Small intestine (tissue), 7 donors: ENCODE data around the gene MGAT4B. TPM values are rescaled to one million over a fixed set of nuclear protein-coding genes. Genes with fewer than 3 reads are reported as not detected.

ENCODE experiments used
- DNase-seq, 2 donors: peaks; one replicate each; pipeline versions ENCODE4 v3.0.0 to v3.0.0-alpha.2; 2013
- FAIRE-seq: peaks from 2 replicates; lab custom pipeline; 2012; peaks lifted over from hg19 to GRCh38; lab: Jason Lieb, UNC
- H3K27ac ChIP-seq, 3 donors: one replicate each; pipeline ENCODE4 v1.5.1; 2013; ENCODE audit warnings: low read length in 2 of 3, mild to moderate bottlenecking in 2 of 3, control low read depth in 1 of 3, inconsistent platforms in 1 of 3, low read depth in 1 of 3, moderate library complexity in 1 of 3
- H3K27me3 ChIP-seq, 3 donors: one replicate each; pipeline ENCODE4 v1.6.1; 2013; ENCODE audit warnings: low read length in 3 of 3, inconsistent platforms in 1 of 3; ENCODE audit not compliant: control insufficient read depth in 3 of 3, insufficient read depth in 3 of 3
- H3K36me3 ChIP-seq, 3 donors: one replicate each; pipeline ENCODE4 v1.6.1; 2013; ENCODE audit warnings: low read length in 3 of 3, inconsistent platforms in 1 of 3, low read depth in 1 of 3, mild to moderate bottlenecking in 1 of 3, moderate library complexity in 1 of 3; ENCODE audit not compliant: control insufficient read depth in 3 of 3, insufficient read depth in 2 of 3
- H3K4me1 ChIP-seq, 3 donors: one replicate each; pipeline ENCODE4 v1.6.1; 2013; ENCODE audit warnings: low read length in 2 of 3, inconsistent platforms in 1 of 3, low read depth in 1 of 3, mild to moderate bottlenecking in 1 of 3, moderate library complexity in 1 of 3; ENCODE audit not compliant: control insufficient read depth in 3 of 3, insufficient read depth in 2 of 3
- H3K4me3 ChIP-seq, 3 donors: one replicate each; pipeline ENCODE4 v1.5.1; 2013; ENCODE audit warnings: low read length in 3 of 3, control low read depth in 1 of 3, inconsistent platforms in 1 of 3, low read depth in 1 of 3, mild to moderate bottlenecking in 1 of 3, moderate library complexity in 1 of 3
- H3K9me3 ChIP-seq, 2 donors: one replicate each; pipeline ENCODE4 v1.6.1; 2013; ENCODE audit warnings: low read depth in 1 of 2, low read length in 1 of 2; ENCODE audit not compliant: control insufficient read depth in 2 of 2, insufficient read depth in 1 of 2
- WGBS, 3 donors: extraction: QIAGEN DNeasy Blood & Tissue Kit; methylation state at CpG; one replicate each; pipeline ENCODE4 v1.1.7; 2013; 5-methylcytosine and 5-hydroxymethylcytosine counted together
- polyA plus RNA-seq, 4 donors: library from polyadenylated mRNA; stranded (reverse) in 3 of 4; unstranded in 1 of 4; fragments of 200-250 nt in 3 of 4; fragments of 120-200 nt in 1 of 4; gene quantifications; one replicate each; pipeline versions ENCODE4 v1.2.1 to v1.2.3, GENCODE V29; 2013
- donor health status: healthy with polysubstance abuse.
- donor health status: control.
- donor health status: control.
- donor health status: Bipolar disorder and iron deficiency.
- donor health status: healthy.

Gene MGAT4B
- polyA plus RNA-seq, 4 donors: 180 to 661 (median 401) TPM

DNA sequence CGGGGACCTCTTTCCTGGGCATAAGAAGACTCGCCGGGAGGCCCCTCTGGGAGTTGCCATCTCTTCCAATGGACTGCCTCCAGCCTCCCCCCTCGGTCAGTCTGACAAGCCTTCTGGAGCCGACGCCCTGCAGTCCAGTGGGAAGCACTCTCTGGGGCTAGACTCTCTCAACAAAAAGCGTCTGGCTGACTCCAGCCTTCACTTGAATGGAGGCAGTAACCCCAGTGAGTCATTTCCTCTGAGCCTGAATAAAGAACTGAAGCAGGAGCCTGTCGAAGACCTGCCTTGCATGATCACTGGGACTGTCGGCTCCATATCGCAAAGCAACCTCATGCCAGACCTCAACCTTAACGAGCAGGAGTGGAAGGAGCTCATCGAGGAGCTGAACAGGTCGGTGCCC is 41.3 kb downstream of the MGAT4B start:
- no peak for FAIRE-seq
- DNase-seq: no peak
- H3K4me3 ChIP-seq: no peak overlapping the region
- H3K9me3 ChIP-seq: no peaks in the 10 kb centered on the region
- no peak overlapping the region for H3K27ac ChIP-seq
- 66 to 84% (median 75%) methylated on average over 13 of the region's 13 CpGs for WGBS, 3 donors
- H3K4me1 ChIP-seq: peaks cover 8 to 14% (median 11%) of the 10 kb centered on the region in 3 donors
- no peaks in the 10 kb centered on the region for H3K27me3 ChIP-seq
- peaks cover 2 to 41% (median 10%) of the 10 kb centered on the region in 3 donors for H3K36me3 ChIP-seq

DNA sequence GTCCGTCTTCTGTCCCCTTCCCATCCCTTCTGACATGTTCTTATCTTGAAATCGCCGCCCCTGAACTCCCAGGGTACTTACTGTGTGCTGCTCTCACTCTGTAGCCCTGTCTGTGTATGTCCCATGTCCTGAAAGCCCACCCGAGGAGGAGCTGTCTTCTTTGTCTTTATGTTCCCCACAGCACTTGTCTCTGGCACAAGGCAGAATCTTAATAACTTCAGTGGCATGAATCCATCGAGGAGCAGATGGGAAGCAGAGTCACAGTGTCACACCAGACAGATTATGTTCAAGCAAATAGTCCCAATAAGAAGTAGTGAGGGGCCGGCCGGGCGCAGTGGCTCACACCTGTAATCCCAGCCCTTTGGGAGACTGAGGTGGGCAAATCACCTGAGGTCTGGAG is 42.6 kb downstream of the MGAT4B start:
- H3K27ac ChIP-seq: no peak overlapping the region
- H3K27me3 ChIP-seq: no peaks in the 10 kb centered on the region
- no peak overlapping the region for H3K4me3 ChIP-seq
- peaks cover 2 to 34% (median 8%) of the 10 kb centered on the region in 3 donors for H3K36me3 ChIP-seq
- H3K4me1 ChIP-seq: peaks cover 8 to 14% (median 12%) of the 10 kb centered on the region in 3 donors
- no peak for FAIRE-seq
- 68 to 73% (median 69%) methylated on average over 8 of the region's 8 CpGs for WGBS, 3 donors
- H3K9me3 ChIP-seq: no peaks in the 10 kb centered on the region
- DNase-seq: no peak

DNA sequence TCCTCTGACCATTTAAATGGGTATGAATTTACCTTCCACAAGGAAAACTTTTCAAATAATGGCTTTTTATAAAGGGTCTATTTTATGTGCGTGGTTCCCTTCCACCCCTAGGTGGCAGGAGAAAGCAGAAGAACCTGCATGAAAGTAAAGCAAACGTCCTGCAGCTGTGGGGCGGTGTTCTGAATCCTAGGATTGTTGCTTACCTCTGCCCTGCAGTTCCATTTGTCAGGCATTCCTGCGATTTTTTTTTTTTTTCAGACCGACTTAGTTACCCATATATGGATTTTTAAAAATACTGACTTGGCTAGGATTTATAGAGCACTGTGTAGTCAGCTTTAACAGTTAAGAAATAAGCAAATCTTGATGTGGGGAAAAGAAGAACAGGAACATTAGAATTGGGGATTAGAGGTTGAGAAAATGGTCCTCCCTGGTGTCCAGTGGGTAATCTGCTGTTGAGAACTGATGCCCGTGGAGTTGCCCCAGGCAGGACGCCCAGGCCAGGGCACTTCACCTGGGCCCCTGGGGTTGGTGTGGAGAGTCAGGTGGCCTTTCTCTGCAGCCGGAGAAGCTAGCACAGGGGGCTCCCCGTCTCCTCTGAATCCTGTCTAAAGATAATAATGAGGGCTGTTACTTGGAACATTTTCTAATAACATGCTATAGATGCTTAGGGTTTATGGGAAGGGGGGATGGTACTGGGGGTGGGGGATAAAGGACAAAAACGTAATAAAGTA is 43.3 kb downstream of the MGAT4B start:
- DNase-seq (peak; percentile 79 to 82), FAIRE-seq (no peak)
- no peaks in the 10 kb centered on the region for H3K27me3 ChIP-seq
- WGBS, 3 donors: 24 to 27% (median 26%) methylated on average over 10 of the region's 10 CpGs
- peaks cover 8 to 14% (median 14%) of the 10 kb centered on the region in 3 donors for H3K4me1 ChIP-seq
- no peak overlapping the region for H3K27ac ChIP-seq
- H3K4me3 ChIP-seq: no peak overlapping the region
- H3K36me3 ChIP-seq: peaks cover 0 to 31% (median 5%) of the 10 kb centered on the region in 3 donors
- H3K9me3 ChIP-seq: no peaks in the 10 kb centered on the region

DNA sequence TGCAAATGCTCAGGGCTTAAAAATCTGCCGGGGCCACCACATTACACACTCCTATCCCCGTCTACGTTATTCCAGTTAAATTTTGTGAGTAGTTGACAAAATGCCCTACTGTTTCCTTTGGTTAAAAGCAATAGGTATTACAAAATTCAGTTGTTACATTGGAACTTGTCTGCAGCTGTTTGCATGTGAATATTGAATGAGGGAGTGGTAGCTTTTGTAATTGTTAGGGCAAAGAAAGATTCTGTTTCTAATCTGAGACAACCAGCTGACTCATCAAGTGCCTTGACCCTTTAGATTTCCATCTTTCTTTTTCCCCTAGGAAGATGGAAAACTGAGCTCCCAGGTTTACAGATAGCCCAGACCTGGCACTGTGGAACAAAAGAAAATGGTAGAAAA is 43.9 kb downstream of the MGAT4B start:
- peak overlapping the region in 2 of 3 donors; percentile 27 to 48 for H3K27ac ChIP-seq
- WGBS, 3 donors: 5 to 30% (median 12%) methylated on average over 3 of the region's 3 CpGs

DNA sequence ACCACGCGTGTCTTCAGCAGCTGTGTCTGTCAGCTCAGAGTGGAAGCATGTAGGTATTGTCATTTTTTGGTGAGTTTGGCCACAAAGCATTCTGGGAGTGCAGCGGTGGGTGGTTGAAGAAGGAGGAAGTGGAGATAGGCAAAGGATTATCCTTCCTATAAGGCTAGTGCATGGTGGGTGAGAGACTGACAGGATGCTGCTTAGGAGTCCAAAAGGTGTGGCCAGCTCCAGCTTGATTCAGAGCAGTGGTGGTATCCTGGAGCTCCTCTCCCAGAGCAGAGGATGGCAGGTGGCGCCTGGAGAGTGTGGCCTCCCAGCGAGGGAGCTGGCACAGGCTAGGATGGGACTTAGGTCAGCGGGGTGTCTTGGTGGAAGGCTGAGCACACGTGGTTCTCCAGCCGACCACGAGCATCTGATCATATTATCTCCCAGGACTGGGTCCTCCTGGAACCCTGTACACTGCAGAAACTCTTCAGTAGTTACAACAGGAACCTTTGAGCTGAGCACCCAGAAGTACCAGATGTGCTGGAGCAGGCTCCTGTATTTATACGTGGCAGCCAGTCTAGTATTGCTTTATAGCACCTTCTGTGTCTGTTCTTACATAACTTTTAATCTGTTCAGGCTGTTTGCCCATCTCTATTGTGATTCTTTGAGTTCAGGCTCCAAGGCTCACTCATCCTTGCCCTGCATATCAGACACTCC is 44.4 kb downstream of the MGAT4B start:
- Histone ChIP-seq H3K9me3 (no peaks in the 10 kb centered on the region), H3K27me3 (no peaks in the 10 kb centered on the region), H3K4me3 (no peak overlapping the region), H3K36me3 (peaks cover 0 to 28% (median 5%) of the 10 kb centered on the region in 3 donors), H3K4me1 (peaks cover 8 to 14% (median 14%) of the 10 kb centered on the region in 3 donors), H3K27ac (peak overlapping the region in 2 of 3 donors; percentile 27 to 48)
- WGBS, 3 donors: 21 to 41% (median 30%) methylated on average over 10 of the region's 10 CpGs
- DNase-seq: peak; percentile 45 to 79
- FAIRE-seq: no peak

More for the DNA sequence above, 43.9 kb downstream of the MGAT4B start:
- Histone ChIP-seq H3K36me3 (peaks cover 0 to 31% (median 5%) of the 10 kb centered on the region in 3 donors), H3K4me3 (no peak overlapping the region), H3K4me1 (peaks cover 8 to 14% (median 14%) of the 10 kb centered on the region in 3 donors), H3K9me3 (no peaks in the 10 kb centered on the region), H3K27me3 (no peaks in the 10 kb centered on the region)
- DNase-seq: no peak
- FAIRE-seq: no peak

DNA sequence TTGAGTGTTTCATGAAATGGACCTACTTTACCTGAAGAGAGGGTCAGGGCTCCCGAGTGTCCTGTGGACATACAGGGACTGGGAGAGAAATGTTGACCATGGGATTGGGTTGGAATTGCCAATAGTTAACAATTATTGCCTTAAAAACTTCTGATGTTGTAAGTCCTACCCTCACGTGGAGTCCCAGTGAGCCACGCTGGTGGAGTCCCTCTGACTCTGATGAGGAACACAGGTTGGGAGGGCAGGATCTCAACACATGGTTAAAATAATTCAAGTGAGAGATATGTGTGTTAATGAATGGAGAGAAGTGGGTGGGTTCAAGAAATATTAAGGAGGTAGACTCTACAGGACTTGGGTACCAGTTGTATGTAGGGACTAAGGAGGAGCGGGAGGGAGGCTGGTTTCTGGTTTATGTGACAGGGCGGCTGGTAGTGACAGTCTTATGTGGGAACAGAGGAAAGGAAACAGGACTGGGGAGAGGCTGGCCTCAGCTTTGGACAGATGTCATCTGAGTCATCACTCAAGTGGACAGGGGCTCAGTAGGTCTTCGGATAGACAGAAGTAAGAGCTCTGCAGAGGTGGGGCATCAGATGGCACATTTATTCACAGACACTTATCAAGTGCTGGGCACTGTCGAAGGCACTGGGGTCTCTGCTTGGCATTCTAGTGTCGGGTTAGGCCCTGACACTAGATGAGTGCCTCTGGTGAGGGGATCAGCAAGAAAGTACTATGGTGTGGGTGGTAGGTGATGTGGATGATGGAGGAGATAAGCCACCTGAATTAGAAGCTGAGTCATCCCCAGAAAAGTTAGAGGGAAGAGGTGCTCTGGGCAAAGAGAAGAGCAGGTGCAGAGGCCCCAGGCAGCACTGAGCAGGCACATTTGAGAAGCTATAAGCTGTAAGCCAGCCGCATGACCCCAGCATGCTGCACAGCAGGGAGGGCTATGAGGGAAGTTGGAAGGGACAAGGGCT is 46.8 kb downstream of the MGAT4B start:
- no peak overlapping the region for H3K4me3 ChIP-seq
- peaks cover 10 to 19% (median 12%) of the 10 kb centered on the region in 3 donors for H3K4me1 ChIP-seq
- H3K9me3 ChIP-seq: no peaks in the 10 kb centered on the region
- DNase-seq (no peak), FAIRE-seq (no peak)
- WGBS, 3 donors: 83 to 95% (median 88%) methylated on average over 9 of the region's 9 CpGs
- no peaks in the 10 kb centered on the region for H3K27me3 ChIP-seq
- H3K27ac ChIP-seq: no peak overlapping the region
- H3K36me3 ChIP-seq: peaks cover 0 to 10% (median 0%) of the 10 kb centered on the region in 3 donors

DNA sequence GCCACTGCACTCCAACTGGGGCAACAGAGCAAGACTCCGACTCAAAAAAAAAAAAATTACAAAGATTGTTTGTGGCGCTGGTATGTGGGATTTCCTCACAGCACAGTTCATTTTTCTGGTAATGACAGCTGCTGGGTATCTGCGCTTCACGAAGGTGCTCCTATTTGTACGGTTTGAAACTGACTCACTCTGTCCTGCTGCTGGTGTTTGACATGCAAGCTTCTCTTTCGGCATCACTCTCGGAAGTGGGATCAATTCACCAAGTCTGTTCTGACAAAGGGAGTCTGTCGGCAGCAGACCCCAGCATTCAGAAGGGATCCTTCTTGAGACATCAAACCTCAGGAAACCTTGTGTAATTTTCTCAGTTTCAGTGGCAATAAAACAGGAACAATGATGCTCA is 47.7 kb downstream of the MGAT4B start:
- no peak for FAIRE-seq
- Histone ChIP-seq H3K9me3 (no peaks in the 10 kb centered on the region), H3K27ac (no peak overlapping the region), H3K4me3 (no peak overlapping the region), H3K27me3 (no peaks in the 10 kb centered on the region), H3K36me3 (peaks cover 0 to 6% (median 0%) of the 10 kb centered on the region in 3 donors), H3K4me1 (peaks cover 15 to 22% (median 18%) of the 10 kb centered on the region in 3 donors)
- WGBS, 3 donors: 88 to 92% (median 88%) methylated on average over 8 of the region's 8 CpGs
- DNase-seq: no peak
